HG03060 (cell line): ENCODE results near the gene KRT79.

ENCODE experiments used
- ATAC-seq: cut with Tn5 transposase; IDR thresholded peaks from one replicate; pipeline ENCODE4 v1.9.1; 2021; ENCODE audit warnings: low read depth, moderate number of reproducible peaks; ENCODE audit not compliant: unreplicated experiment

KRT79 gene

DNA sequence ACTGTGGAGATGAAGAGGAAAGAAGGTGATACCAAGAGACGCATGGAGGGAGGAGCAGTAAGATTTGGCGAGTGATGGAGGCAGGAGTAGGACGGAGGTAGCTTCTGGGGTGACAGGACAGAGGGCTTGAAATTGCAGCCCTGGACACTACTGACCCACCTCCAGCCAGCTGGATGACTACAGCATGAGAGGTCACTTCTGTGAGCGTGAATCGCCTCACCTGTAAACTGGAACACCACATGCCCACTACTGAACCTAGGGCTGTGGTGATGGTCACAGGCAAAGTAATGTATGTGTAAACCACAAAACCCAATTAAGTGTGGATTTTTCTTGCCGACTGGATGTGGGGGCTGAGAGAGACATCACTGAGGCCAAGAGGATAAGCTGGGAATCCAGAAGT, 13.6 kb downstream of the KRT79 start:
- ATAC-seq = no peak

DNA sequence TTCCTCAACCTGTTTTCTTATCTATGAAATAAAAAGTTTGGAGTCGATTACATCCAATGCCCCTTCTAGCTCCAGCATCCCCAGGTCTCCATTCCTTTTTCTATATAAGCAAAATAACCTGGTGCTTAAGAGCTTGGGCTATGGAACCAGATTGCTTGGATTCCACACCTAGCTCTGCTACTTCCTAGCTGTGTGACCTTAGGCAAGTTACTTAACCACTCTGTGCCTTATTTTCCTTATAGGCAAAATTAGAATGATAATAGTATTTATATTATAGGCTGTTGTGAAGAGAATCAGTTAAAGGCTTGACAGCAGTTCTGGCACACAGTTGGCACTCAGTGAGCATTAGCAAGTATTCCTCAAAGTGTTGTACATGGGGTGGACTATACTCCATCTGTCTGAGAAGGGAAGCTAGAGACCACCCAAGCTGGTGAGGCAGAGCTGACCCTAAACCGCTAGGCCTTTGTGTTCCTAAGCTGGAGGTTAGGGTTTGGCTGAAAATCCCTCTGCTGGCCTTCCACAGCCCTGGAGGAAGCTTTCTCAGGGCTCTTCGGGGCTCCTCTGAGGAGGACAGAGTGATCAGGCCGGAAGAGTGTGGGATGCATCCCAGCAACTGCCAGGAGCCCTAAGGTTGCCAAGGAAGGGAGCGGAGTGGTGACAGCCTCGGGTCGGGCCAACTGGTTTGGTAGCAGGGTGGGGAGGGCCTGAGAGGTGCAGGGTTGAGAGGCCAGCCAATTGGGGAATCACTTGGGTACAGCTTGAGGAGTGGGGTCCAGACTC, 14.2 kb downstream of the KRT79 start:
- no peak for ATAC-seq

DNA sequence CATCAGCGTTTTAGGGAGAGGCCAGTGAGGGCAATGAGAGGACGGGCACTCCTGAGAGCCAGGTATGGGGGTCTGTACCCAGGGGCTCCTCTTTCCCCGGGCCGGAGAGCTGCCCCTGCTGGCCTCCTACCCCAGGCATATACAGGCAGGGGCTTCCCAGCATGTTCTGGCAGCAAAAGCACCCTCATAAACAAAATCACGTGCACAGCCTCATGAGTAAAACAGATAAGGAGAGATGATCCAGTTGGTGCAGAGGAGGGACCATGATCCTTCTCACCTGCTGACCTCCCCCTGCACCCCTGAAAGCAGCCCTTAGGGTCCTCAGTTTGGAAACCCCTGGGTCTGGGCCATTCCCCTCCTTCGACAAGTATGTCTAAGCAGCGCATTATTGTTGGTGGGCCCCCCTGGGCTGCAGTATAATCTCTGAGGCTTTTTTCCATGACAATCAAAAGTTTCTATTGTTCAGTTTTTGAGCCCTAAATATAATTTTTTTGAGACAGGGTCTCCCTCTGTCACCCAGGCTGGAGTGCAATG, 15.2 kb downstream of the KRT79 start:
- no peak for ATAC-seq

DNA sequence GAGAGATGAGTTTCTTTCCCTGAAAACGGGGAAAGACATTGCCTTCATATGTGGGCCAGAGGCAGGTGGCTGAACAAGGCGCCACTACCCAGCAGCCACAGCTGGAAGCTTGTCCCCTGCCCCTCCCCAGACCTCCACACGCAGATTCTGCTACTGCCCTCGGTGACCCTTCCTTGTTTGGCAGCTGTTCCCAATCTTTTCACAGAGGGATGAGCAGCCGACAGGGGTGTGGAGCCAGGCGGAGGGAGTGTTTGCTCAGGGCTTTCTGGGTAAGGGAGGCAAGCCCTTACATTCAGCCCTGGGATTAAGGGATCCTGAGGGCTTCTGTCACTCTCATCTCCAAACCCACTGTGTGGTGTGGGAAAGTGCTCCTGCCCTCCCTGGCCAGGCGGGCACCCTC, 15.7 kb downstream of the KRT79 start:
- ATAC-seq = no peak

DNA sequence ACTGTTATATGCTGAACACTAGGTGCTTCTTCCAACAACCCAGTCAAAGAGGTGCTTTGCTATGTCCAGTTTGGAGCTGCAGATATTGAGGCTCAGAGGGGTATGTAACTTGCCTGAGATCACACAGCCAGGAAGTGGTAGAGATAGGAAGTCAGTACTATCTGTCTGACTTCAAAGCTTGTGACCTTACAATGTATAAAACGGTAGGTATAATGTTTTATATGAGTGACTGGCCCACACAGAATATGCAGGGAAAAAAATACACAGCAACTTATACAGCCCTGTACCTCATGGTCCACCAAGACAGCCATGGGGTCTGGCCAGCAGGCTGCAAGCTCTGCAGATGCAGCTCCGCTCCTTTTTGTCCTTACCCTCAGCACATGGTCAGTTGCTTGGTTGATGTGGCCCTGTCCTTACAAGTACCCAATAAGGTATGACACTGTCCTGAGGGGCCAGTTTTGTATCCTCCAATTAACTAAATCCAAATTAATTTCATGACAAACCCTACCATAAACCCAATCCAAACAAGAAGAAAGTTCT, 16.3 kb downstream of the KRT79 start:
- ATAC-seq = no peak

DNA sequence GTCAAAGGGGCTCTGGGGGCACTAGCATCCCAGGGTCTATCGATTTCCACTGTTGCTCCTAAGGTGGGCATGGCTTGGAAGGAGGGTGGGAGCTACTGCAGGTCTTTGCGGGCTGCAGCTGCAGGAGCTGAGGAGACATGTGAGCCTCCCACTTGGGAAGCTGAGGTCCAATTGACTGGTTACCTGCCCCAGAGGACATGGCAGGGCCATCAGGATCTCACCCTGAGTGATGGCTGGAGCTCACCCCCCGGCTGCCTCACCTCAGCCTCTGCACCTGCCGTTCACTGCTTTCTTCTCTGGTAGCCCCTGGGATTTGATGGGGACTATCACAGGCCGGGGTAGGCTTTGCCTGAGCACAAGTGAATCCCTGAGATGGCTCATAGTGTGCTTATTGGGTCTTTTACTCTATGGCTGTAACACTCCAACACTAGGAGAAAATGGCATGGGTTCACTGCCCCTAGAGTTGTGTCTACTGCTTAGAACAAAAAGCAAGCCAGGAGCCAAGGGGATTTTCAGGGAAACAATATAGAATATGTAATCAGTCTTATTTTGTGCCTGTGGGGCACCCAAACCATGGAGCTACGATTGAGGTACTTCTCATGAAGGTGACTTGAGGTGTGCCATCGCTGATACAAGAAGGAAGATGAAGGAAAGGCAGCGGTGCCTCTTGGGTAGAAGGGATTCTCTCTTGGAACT, 17.0 kb downstream of the KRT79 start:
- no peak for ATAC-seq

DNA sequence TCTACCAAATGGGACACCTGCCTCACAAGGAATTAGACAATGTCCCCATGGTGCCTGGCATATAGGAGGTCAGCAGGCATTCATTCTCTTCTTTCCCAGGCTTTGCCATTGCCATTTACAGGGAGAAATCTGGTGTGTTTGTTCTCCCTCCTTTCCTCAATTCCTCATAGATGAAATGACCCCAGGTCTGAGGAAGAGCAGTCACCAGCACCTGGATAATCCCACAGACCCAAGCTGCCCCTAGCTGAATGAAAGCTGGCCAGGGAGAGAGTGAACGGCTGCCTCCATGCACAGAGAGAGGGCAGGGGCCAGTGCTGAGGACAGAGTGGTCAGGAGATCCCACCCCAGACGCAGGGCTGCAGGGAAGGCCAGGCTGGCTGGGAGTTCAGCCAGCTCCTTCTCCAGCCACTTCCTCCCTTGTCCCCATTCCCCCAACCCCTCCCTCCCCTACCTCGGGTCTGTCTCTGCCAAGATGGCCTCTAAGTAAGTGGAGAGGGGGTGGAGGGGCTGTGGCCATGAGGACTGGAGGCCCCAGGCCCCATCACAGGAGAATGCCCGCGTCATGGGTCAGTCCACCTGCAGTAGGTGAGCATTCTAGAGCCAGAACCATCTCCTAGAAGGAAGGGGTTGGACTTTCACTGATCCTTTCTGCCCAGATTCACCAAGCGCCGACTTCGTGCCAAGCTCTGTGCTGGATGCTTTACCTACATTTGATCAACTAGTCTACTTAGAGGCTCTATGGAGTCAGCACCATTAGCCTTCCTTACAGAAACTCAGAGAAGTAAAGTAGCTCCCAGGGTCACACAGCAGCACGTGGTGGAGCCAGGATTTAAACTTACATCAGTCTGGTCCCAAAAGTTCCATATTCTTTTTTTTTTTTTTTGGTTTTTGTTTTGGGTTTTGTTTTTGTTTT, 18.2 kb downstream of the KRT79 start:
- no peak for ATAC-seq

DNA sequence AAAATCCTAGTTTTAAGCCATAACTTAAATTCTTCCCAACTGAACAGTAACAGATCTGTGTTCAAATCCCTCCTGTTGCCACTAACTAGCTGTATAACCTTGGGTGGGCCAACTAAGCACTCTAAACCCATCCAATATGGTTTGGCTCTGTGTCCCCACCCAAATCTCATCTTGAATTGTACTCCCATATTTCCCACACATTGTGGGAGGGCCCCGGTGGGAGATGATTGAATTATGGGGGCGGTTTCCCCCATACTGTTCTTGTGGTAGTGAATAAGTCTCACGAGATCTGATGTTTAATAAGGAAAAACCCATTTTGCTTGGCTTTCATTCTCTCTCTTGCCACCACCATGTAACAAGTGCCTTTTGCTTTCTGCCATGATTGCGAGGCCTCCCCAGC, 18.9 kb downstream of the KRT79 start:
- ATAC-seq = no peak

DNA sequence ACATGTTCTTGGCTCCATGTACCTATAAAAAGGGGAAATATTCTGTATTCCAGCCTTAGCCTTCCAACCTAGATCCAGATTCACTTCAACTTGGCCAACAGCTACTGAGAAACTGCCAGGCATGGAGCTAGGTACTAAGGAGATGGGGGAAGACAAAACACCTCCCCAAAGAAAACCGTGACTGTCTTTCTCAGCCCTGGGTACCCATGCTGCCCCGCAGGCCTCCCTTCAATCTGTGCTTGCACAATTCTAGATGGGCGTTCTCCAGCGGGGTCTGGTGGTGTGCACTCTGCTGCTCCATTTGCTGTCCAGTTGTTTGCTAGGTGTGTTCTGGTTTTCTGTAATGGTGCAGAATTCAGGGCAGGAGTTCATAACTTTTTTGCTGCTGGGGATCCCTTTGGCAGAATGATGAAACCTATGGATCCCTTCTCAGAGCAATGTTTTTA, 19.4 kb downstream of the KRT79 start:
- no peak for ATAC-seq

DNA sequence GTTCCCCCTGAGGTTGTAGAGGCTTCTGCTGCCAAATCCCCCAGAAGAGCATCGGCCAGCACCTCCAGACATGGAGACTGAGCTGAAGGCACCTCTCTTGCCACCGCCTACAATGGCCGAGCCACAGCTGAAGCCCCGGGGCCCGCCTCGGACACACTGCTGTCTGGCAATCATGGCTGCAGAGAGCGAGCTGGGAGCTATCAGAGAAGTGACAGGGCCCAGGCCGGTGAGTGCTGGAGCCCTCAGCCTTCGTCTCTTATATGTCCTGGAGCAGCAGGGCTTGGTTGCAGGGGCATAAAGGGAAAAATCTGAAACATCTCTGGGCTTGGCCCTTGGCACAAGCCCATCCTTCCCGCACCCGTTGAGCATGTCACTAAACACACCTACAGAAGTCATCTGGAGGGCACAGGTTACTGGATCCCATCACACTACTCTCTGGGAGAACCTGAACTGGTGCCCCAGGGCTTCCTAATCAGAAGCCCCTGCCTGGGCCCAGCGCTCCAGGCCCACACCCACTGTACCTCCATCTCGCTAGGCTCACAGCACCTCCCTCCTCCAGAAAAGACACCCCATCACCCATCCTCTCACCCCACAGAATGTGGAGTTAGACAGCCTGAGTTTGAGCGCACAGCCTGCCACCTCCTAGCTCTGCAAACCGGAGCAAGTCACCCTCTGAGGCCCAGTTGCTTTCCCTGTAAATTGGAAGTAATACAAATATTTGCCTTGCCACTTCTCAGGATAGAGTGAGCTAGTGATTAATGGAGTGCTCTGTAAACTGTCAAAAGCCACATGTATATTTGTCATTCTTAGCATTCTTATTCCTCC, 20.0 kb downstream of the KRT79 start, which contains the start of gene KRT4:
Gene KRT4, minus strand, starts transcription at position 232 of the 825 bp plus-strand sequence. Its CDS starts 58 bp downstream, at position 174.
- no peak for ATAC-seq

DNA sequence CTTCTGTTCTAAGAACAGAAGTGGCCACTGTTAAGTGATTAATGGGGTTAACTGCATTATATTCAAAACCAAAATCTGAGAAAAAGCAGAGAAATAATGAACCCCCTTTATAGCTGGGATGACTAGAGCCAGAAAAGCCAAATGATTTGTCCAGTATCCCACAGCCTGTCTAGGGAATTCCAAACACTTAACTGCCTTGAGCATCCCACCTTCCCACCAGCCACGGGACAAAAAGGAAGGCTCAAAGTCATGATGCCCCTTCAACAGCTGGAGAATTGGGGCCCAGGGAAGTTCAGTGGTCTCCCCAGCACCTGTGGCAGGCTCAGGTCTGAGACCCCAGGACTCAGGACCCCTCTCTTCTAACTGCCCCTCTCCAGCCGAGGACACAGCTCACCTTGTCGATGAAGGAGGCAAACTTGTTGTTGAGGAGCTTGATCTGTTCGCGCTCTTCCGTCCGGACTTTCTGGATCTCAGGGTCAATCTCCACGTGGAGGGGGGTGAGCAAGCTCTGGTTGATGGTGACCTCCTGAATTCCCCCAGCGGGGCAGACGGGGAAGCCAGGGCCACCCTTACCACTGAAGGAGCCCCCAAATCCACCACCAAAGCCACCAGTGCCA, 20.8 kb downstream of the KRT79 start:
- ATAC-seq = no peak

DNA sequence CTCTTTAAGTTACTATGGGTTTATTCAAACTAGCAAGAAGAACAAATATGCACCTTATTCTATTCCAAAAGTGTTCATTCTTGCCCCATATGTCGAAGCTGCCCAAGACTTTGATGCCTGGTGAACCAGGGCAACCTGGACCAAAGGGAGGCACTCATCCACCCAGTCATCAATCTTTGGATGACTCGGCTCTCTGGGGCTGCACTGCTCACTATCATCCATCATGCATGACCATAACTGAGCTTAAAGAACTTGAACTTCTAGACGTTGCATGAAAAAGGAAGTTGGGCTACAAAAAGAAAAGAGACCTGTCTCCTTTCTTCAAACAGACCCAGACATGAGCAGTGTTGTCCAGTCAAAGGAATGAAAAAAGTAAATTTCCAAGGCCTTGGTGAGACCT, 21.4 kb downstream of the KRT79 start:
- ATAC-seq = no peak

DNA sequence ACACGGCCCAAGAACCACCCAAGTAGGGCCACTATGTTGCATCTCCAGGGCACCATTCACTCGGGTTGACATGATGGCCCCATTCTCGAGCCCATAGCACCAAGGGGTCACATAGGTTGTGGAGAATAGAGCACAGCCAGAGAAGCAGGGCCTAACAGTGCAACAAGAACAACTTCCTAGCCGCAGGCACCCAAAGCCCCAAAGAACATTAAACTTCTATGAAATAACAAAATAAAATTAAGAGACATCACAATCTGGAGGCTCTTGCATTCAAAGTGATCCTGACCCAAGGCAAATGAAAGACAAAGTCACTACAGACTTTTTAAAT, 22.1 kb downstream of the KRT79 start:
- no peak for ATAC-seq

DNA sequence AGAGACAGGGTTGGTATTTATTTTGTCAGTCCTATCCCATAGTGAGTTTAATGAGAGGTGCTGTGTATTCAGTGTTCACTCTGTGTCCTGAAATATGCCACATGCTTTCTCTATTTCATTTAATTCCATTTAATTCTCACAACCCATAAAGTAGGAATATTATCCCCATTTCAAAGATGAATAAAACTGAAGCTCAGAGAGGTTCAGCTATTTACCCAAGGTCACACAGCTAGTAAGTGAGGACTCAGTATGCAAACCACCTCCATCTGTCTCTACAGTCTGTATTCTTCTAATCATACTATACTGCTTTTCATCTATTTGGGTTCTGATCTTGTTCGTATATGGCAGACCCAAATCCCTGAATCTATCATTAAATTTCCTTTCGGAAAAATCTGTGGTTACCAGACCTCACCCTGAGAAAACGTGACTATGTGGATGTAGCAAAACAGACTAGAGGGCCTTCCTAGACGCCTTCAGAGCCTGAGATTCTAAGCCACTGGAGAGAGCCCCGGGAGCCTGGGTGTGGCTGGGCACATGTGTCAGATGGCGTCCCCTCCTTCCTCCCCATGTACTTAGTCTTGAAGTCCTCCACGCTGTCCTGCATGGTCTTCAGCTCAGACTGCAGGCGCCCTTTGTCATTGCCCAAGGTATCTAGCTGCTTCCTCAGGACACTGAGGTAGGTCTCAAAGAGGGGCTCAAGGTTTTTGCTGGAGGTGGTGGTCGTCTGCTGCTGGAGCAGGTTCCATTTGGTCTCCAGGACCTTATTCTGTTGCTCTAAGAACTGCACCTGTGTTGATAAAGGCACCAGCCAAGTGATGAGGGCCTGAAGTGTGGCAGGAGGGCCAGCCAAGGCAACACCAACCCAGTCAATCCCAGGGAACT, 22.7 kb downstream of the KRT79 start:
- no peak for ATAC-seq

DNA sequence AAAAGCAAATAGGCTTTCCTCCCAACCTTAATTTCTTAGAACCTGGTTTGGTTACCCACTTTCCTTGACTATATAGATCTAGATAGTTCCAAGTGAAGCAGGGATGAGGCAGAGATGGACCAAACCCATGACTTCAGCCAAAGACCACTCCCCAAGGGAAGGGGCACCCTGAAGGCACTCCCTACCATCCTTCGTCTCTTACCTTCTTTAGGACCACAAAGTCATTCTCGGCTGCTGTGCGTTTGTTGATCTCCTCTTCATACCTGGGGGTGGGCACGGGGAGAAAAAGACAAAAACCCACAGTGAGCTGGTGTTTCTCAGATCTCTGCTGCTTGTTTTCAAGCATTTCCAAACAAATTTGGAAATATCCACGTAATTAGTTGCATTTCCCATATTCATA, 23.6 kb downstream of the KRT79 start:
- ATAC-seq = no peak

DNA sequence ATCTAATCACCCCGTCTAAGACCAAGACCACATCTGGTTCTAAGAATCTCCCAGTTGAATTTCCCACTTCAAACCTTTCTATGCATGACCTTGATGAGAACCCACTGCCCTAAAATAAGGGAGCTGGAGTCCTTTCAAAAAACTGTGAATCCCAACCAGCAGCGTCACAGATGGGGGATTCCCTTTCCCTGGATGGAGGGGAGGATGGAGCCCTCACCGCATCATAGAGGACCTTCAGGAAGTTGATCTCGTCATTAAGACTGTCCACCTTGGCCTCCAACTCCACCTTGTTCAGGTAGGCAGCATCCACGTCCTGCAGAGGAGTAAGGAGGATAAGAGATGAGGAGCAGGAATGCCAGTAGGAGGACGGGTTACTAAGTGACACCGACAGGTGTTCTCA, 24.9 kb downstream of the KRT79 start:
- ATAC-seq = no peak

DNA sequence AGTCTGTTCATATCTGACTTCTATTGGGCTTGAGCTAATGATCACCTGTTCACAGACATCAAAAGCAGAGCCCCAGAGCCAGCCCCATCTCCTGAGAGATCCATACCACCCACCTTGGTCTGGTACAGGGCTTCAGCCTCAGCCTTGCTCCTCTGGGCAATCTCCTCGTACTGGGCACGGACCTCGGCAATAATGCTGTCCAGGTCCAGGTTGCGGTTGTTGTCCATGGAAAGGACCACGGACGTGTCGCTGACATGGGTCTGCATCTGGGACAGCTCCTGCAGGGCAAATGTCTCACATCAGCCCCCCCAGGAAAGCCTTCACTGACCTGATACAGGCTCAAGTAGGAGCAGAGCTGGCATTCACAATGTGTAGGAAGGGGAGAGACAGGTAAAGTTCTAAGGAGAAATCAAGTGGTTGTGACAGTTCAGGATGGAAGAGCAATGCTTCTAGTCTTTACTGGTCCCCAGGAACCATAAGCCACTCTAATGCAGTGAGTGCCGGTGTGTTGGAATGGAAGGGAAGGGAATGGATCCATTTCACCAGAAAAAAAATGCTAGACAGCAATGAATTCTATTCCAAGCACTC, 25.4 kb downstream of the KRT79 start:
- no peak for ATAC-seq
